Measurements from ENCODE around the gene ZNF442. TPM values are rescaled to one million over a fixed set of nuclear protein-coding genes. Genes with fewer than 3 reads are reported as not detected.
"Not testable (repeated sequence)": the region's sequence is repeated elsewhere in the genome, so short reads cannot be mapped to it uniquely, and the experiment has no call there.

ZNF442 gene
- total and polyA plus RNA-seq, 4 donors: 1.1 to 7.2 (median 3.3) TPM

GRCh38 chr19:12325690-12326089, 39.8 kb downstream of the ZNF442 start:
- Histone ChIP-seq H3K27me3 (ENCODE audit: control insufficient read depth in 3 of 3, insufficient read depth in 3 of 3, low read length in 2 of 3) (no peaks in the 10 kb centered on the region), H3K9ac (ENCODE audit: insufficient read depth in 1 of 2, low read length in 2 of 2) (no peak overlapping the region), H3K4me3 (no peak overlapping the region), H3K27ac (ENCODE audit: low read depth in 1 of 2, low read length in 1 of 2) (no peak overlapping the region), H3K9me3 (ENCODE audit: control insufficient read depth in 4 of 4, insufficient read depth in 3 of 4, low read length in 3 of 4) (no peaks in the 10 kb centered on the region), H3K4me1 (ENCODE audit: control insufficient read depth in 5 of 5, insufficient read depth in 5 of 5, low read length in 5 of 5) (no peaks in the 10 kb centered on the region), H3K36me3 (ENCODE audit: control insufficient read depth in 4 of 4, insufficient read depth in 4 of 4, low read length in 4 of 4) (peaks cover 0 to 9% (median 3%) of the 10 kb centered on the region in 4 donors)
- DNase-seq: no peak
- TF ChIP-seq CTCF (IDR thresholded peaks at IDR 0.05; ENCODE audit: control extremely low read depth, extremely low read depth): no peak
- no peak for ATAC-seq (ENCODE audit: insufficient read depth, low FRiP score)

GRCh38 chr19:12318782-12319413, 46.6 kb downstream of the ZNF442 start:
- ATAC-seq (ENCODE audit: insufficient read depth, low FRiP score) (no peak), DNase-seq (no peak)
- no peak overlapping the region for H3K27ac ChIP-seq (ENCODE audit: low read depth in 1 of 2, low read length in 1 of 2)
- H3K4me1 ChIP-seq (ENCODE audit: control insufficient read depth in 5 of 5, insufficient read depth in 5 of 5, low read length in 5 of 5): peaks cover 0 to 2% (median 0%) of the 10 kb centered on the region in 5 donors
- no peaks in the 10 kb centered on the region for H3K27me3 ChIP-seq (ENCODE audit: control insufficient read depth in 3 of 3, insufficient read depth in 3 of 3, low read length in 2 of 3)
- no peak for TF ChIP-seq CTCF (IDR thresholded peaks at IDR 0.05; ENCODE audit: control extremely low read depth, extremely low read depth)
- peaks cover 12 to 26% (median 19%) of the 10 kb centered on the region in 4 donors for H3K36me3 ChIP-seq (ENCODE audit: control insufficient read depth in 4 of 4, insufficient read depth in 4 of 4, low read length in 4 of 4)
- peaks cover 0 to 8% (median 6%) of the 10 kb centered on the region in 4 donors for H3K9me3 ChIP-seq (ENCODE audit: control insufficient read depth in 4 of 4, insufficient read depth in 3 of 4, low read length in 3 of 4)
- H3K4me3 ChIP-seq: no peak overlapping the region
- 97 to 98% methylated on average over 13 of the region's 13 CpGs for WGBS, 2 donors
- no peak overlapping the region for H3K9ac ChIP-seq (ENCODE audit: insufficient read depth in 1 of 2, low read length in 2 of 2)

- DNase-seq (peak in 2 of 3 donors; percentile 11 to 25), ATAC-seq (ENCODE audit: insufficient read depth, low FRiP score) (no peak)
- H3K4me3 ChIP-seq: no peak overlapping the region
- H3K27ac ChIP-seq (ENCODE audit: low read depth in 1 of 2, low read length in 1 of 2): no peak overlapping the region
- no peak for TF ChIP-seq CTCF (IDR thresholded peaks at IDR 0.05; ENCODE audit: control extremely low read depth, extremely low read depth)
- peaks cover 0 to 2% (median 0%) of the 10 kb centered on the region in 5 donors for H3K4me1 ChIP-seq (ENCODE audit: control insufficient read depth in 5 of 5, insufficient read depth in 5 of 5, low read length in 5 of 5)
- H3K36me3 ChIP-seq (ENCODE audit: control insufficient read depth in 4 of 4, insufficient read depth in 4 of 4, low read length in 4 of 4): peaks cover 10 to 12% (median 11%) of the 10 kb centered on the region in 4 donors
- no peak overlapping the region for H3K9ac ChIP-seq (ENCODE audit: insufficient read depth in 1 of 2, low read length in 2 of 2)
- no peaks in the 10 kb centered on the region for H3K27me3 ChIP-seq (ENCODE audit: control insufficient read depth in 3 of 3, insufficient read depth in 3 of 3, low read length in 2 of 3)
- 46 to 80% methylated on average over 7 of the region's 7 CpGs for WGBS, 2 donors
- H3K9me3 ChIP-seq (ENCODE audit: control insufficient read depth in 4 of 4, insufficient read depth in 3 of 4, low read length in 3 of 4): peaks cover 0 to 8% (median 5%) of the 10 kb centered on the region in 4 donors
Measured at GRCh38 chr19:12314553-12314952, 50.9 kb downstream of the ZNF442 start.

GRCh38 chr19:12308891-12309290, 56.6 kb downstream of the ZNF442 start:
- not testable (repeated sequence) for H3K9ac ChIP-seq (ENCODE audit: insufficient read depth in 1 of 2, low read length in 2 of 2); H3K27me3 ChIP-seq (ENCODE audit: control insufficient read depth in 3 of 3, insufficient read depth in 3 of 3, low read length in 2 of 3); H3K4me3 ChIP-seq; H3K4me1 ChIP-seq (ENCODE audit: control insufficient read depth in 5 of 5, insufficient read depth in 5 of 5, low read length in 5 of 5); ATAC-seq (ENCODE audit: insufficient read depth, low FRiP score); H3K9me3 ChIP-seq (ENCODE audit: control insufficient read depth in 4 of 4, insufficient read depth in 3 of 4, low read length in 3 of 4); H3K36me3 ChIP-seq (ENCODE audit: control insufficient read depth in 4 of 4, insufficient read depth in 4 of 4, low read length in 4 of 4); DNase-seq; H3K27ac ChIP-seq (ENCODE audit: low read depth in 1 of 2, low read length in 1 of 2)
- WGBS, 2 donors: 96% methylated on average over 12 of the region's 12 CpGs

Small RNA genes lying within 50 kb of the gene (small RNA-seq; reads per million reads assigned to genes)
- gene RPS29P23 (ENCODE audit: low replicate concordance): not detected

Other genes with a start within 250 kb of the ZNF442 start
- gene ZNF20, start 225.3 kb downstream of the ZNF442 start, total RNA-seq: 10 to 100 TPM in 1 of 2 donors, 1 to 10 TPM in 1; 6.0 to 15.0 TPM
- 1 to 10 TPM; 2.2 to 3.5 TPM for gene ZNF20, start 225.3 kb downstream of the ZNF442 start, polyA plus RNA-seq
- gene ZNF625, start 208.9 kb downstream of the ZNF442 start, total RNA-seq: 10 to 100 TPM in 1 of 2 donors, 1 to 10 TPM in 1; 5.4 to 17.6 TPM
- gene ZNF625, start 208.9 kb downstream of the ZNF442 start, polyA plus RNA-seq: 1 to 10 TPM; 1.0 to 3.1 TPM
- 10 to 100 TPM in 1 of 2 donors, 1 to 10 TPM in 1; 7.4 to 24.3 TPM for gene ZNF136, start 202.6 kb downstream of the ZNF442 start, total RNA-seq
- 1 to 10 TPM; 4.1 to 4.5 TPM for gene ZNF136, start 202.6 kb downstream of the ZNF442 start, polyA plus RNA-seq
- gene ZNF44, start 70.8 kb downstream of the ZNF442 start, total RNA-seq: 10 to 100 TPM; 15.5 to 29.3 TPM
- 1 to 10 TPM; 7.1 to 8.0 TPM for gene ZNF44, start 70.8 kb downstream of the ZNF442 start, polyA plus RNA-seq
- 1 to 10 TPM; 3.2 to 4.9 TPM for gene ZNF563, start 32.0 kb downstream of the ZNF442 start, total RNA-seq
- gene ZNF563, start 32.0 kb downstream of the ZNF442 start, polyA plus RNA-seq: 1 to 10 TPM; 1.6 to 1.9 TPM
- gene ZNF799, start 35.6 kb upstream of the ZNF442 start, total RNA-seq: 1 to 10 TPM; 5.4 to 9.8 TPM
- 1 to 10 TPM; 3.6 to 6.2 TPM for gene ZNF799, start 35.6 kb upstream of the ZNF442 start, polyA plus RNA-seq
- gene ZNF443, start 75.3 kb upstream of the ZNF442 start, total RNA-seq: 1 to 10 TPM; 3.3 to 9.4 TPM
- gene ZNF443, start 75.3 kb upstream of the ZNF442 start, polyA plus RNA-seq: 1 to 10 TPM; 1.4 to 2.6 TPM
- gene ZNF709, start 119.1 kb upstream of the ZNF442 start, total RNA-seq: 10 to 100 TPM in 1 of 2 donors, 1 to 10 TPM in 1; 2.6 to 14.6 TPM
- gene ZNF709, start 119.1 kb upstream of the ZNF442 start, polyA plus RNA-seq: 1 to 10 TPM in 1 of 2 donors, under 1 TPM in 1; 0.64 to 1.3 TPM
- gene ZNF564, start 185.8 kb upstream of the ZNF442 start, total RNA-seq: 10 to 100 TPM; 11.1 to 26.3 TPM
- gene ZNF564, start 185.8 kb upstream of the ZNF442 start, polyA plus RNA-seq: 1 to 10 TPM; 5.2 to 5.3 TPM
- 10 to 100 TPM in 1 of 2 donors, 1 to 10 TPM in 1; 7.7 to 10.4 TPM for gene ZNF490, start 245.1 kb upstream of the ZNF442 start, total RNA-seq
- under 1 TPM; 0.94 to 0.96 TPM for gene ZNF490, start 245.1 kb upstream of the ZNF442 start, polyA plus RNA-seq
- gene ZNF791, start 245.2 kb upstream of the ZNF442 start, total RNA-seq: 10 to 100 TPM; 20.7 to 33.4 TPM
- gene ZNF791, start 245.2 kb upstream of the ZNF442 start, polyA plus RNA-seq: 10 to 100 TPM in 1 of 2 donors, 1 to 10 TPM in 1; 5.5 to 10.1 TPM

Data from lung (tissue), 13 donors.